K562 (cell line): Measurements from ENCODE around the gene GNGT2. TPM values are rescaled to one million over a fixed set of nuclear protein-coding genes. Genes with fewer than 3 reads are reported as not detected.

Experiments
- CREM ChIP-seq: IDR thresholded peaks from 2 replicates; pipeline ENCODE4 v1.6.1; 2014; ENCODE audit warnings: antibody characterized with exemption, low read depth
- ERF ChIP-seq: fragments of 450-650 bp; formaldehyde crosslinking; IDR thresholded peaks from 2 replicates; pipeline ENCODE4 v1.4.0; 2020; ENCODE audit warnings: mild to moderate bottlenecking, mixed read lengths
- FOXK2 ChIP-seq, 2 experiments: fragments of 450-650 bp; IDR thresholded peaks in 1 of 2; conservative IDR thresholded peaks in 1 of 2; 2 replicates each; pipeline ENCODE4 v1.6.1; 2016; ENCODE audit warnings: low read depth in 2 of 2, mild to moderate bottlenecking in 1 of 2
- HOXB6 ChIP-seq: fragments of 250-450 bp; sonication (Bioruptor Pico); IDR thresholded peaks from 2 replicates; pipeline ENCODE4 v1.5.1; 2022; ENCODE audit warnings: mild to moderate bottlenecking, borderline replicate concordance
- MYC ChIP-seq, 2 experiments: fragments of 250-450 bp in 1 of 2; sonication (Bioruptor Pico) in 1 of 2; IDR thresholded peaks; 2 replicates each; pipeline versions ENCODE4 v1.5.1 to v1.6.1; 2012 to 2021; ENCODE audit warnings: low read depth in 2 of 2, borderline replicate concordance in 1 of 2, improper control_type of control experiment in 1 of 2, low read length in 1 of 2, mild to moderate bottlenecking in 1 of 2, moderate library complexity in 1 of 2
- NR2C2 ChIP-seq, 2 experiments: fragments of 200-800 bp in 1 of 2; sonication (Bioruptor generic) in 1 of 2; sonication (generic) in 1 of 2; formaldehyde crosslinking in 1 of 2; IDR thresholded peaks; 2 replicates each; pipeline versions ENCODE4 v1.6.1 to v1.8.0; 2016 to 2022; ENCODE audit warnings: mild to moderate bottlenecking in 1 of 2, missing compliant biosample characterization in 1 of 2, missing genetic modification characterization in 1 of 2, missing genetic modification reagents in 1 of 2
- NR2F6 ChIP-seq: fragments of 450-650 bp; formaldehyde crosslinking; IDR thresholded peaks from 2 replicates; pipeline ENCODE4 v1.4.0; 2020; ENCODE audit warnings: mild to moderate bottlenecking
- SIN3A ChIP-seq, 2 experiments: fragments of 150-350 bp in 1 of 2; IDR thresholded peaks; 2 replicates each; pipeline ENCODE4 v1.6.1; 2011 to 2016; ENCODE audit warnings: borderline replicate concordance in 2 of 2, low read depth in 2 of 2, low read length in 2 of 2, mild to moderate bottlenecking in 2 of 2, moderate library complexity in 2 of 2; ENCODE audit not compliant: control insufficient read depth in 1 of 2
- YBX1 ChIP-seq: fragments of 450-650 bp; IDR thresholded peaks from 2 replicates; pipeline ENCODE4 v1.7.1; 2016; ENCODE audit warnings: mild to moderate bottlenecking
- polyA plus RNA-seq, 8 experiments: library from polyadenylated mRNA; depleted of rRNA in 4 of 8; stranded (reverse) in 5 of 8; unstranded in 3 of 8; fragments of >200 nt; fragmentation: Nextera tagmentation in 2 of 8; fragmentation: Illumina TruSeq in 1 of 8; extraction: Ambion mirVana in 2 of 8; extraction: Trizol in 1 of 8; gene quantifications; 2 replicates each; pipeline versions ENCODE4 v1.2.1 to v1.2.3, GENCODE V29; 2011 to 2014; ENCODE audit warnings: inconsistent platforms in 1 of 8, missing spikeins in 1 of 8
- total RNA-seq, 7 experiments: library from RNA; depleted of rRNA in 6 of 7; stranded (reverse); fragments of >200 nt in 6 of 7; fragmentation: Illumina TruSeq in 2 of 7; extraction: Trizol in 2 of 7; gene quantifications; 2 replicates each; pipeline versions ENCODE4 v1.2.1 to v1.2.3, GENCODE V29; 2011 to 2021; ENCODE audit warnings: low replicate concordance in 1 of 7
- TF ChIP-seq, protein P1 (sequence below): sonication (generic); formaldehyde crosslinking; IDR thresholded peaks from 2 replicates; pipeline ENCODE4 v1.8.0; 2023; ENCODE audit warnings: missing genetic modification reagents, mild to moderate bottlenecking, borderline replicate concordance
- TF ChIP-seq, protein P2 (sequence below), 2 experiments: fragments of 450-650 bp; conservative IDR thresholded peaks; 2 replicates each; pipeline ENCODE4 v1.6.1; 2017; ENCODE audit warnings: mild to moderate bottlenecking in 2 of 2, moderate library complexity in 2 of 2
- TF ChIP-seq, protein P3 (sequence below): fragments of 450-650 bp; IDR thresholded peaks from 2 replicates; pipeline ENCODE4 v1.6.1; 2016; ENCODE audit warnings: borderline replicate concordance
- TF ChIP-seq, protein P4 (sequence below): fragments of 450-650 bp; formaldehyde crosslinking; IDR thresholded peaks from 2 replicates; pipeline ENCODE4 v1.4.0; 2022; ENCODE audit warnings: mild to moderate bottlenecking, moderate library complexity

GNGT2 gene
- total and polyA plus RNA-seq, 9 of the 15 experiments (the other 6 are each of a cell fraction or from before 2014, with no cell fraction given) = not detected

DNA sequence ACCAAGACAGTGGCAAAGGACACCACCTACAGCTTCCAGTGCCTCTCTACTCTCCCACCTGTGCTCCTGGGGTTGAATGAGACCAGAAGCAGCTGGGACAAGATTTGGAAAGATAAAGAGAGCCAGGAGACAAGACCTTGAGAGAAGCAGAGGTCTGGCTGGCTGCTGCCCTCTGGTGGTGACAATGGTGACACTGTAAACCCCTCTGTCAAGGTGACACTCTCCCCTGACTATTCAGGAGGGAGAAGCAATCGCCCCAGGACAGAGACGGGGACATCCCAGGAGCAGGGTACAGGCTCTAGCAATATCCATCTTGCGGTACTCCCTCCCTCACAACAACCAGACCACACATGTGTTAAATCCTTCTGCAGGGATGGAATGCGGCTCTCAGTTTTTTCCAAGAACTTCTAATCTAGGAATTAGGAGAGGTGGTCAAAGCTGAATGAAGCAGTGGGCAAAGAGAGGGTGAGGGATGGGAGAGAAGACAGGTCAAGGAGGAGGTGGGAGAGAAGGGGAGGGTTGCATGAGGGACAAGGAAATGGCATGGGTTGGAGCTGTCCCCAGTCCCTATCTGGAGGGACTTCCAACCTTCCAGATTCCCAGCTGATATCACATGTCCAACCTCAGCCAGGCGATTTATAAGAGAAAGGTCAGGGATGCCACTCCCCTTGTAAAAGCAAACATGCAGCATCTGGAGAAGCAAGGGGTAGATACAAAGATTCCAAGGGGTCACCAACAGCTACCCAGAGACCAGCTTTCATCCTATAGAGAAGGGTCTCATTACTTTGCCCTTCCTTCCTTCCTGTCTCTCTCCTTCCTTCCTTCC lies 17.3 kb upstream of the GNGT2 start (continued):
- TF ChIP-seq, protein P1, sequence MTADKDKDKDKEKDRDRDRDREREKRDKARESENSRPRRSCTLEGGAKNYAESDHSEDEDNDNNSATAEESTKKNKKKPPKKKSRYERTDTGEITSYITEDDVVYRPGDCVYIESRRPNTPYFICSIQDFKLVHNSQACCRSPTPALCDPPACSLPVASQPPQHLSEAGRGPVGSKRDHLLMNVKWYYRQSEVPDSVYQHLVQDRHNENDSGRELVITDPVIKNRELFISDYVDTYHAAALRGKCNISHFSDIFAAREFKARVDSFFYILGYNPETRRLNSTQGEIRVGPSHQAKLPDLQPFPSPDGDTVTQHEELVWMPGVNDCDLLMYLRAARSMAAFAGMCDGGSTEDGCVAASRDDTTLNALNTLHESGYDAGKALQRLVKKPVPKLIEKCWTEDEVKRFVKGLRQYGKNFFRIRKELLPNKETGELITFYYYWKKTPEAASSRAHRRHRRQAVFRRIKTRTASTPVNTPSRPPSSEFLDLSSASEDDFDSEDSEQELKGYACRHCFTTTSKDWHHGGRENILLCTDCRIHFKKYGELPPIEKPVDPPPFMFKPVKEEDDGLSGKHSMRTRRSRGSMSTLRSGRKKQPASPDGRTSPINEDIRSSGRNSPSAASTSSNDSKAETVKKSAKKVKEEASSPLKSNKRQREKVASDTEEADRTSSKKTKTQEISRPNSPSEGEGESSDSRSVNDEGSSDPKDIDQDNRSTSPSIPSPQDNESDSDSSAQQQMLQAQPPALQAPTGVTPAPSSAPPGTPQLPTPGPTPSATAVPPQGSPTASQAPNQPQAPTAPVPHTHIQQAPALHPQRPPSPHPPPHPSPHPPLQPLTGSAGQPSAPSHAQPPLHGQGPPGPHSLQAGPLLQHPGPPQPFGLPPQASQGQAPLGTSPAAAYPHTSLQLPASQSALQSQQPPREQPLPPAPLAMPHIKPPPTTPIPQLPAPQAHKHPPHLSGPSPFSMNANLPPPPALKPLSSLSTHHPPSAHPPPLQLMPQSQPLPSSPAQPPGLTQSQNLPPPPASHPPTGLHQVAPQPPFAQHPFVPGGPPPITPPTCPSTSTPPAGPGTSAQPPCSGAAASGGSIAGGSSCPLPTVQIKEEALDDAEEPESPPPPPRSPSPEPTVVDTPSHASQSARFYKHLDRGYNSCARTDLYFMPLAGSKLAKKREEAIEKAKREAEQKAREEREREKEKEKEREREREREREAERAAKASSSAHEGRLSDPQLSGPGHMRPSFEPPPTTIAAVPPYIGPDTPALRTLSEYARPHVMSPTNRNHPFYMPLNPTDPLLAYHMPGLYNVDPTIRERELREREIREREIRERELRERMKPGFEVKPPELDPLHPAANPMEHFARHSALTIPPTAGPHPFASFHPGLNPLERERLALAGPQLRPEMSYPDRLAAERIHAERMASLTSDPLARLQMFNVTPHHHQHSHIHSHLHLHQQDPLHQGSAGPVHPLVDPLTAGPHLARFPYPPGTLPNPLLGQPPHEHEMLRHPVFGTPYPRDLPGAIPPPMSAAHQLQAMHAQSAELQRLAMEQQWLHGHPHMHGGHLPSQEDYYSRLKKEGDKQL = no peak
- TF ChIP-seq YBX1 = no peak
- no peak for TF ChIP-seq SIN3A (IDR thresholded peaks at IDR 0.05; ENCODE audit: borderline replicate concordance in 2 of 2, control insufficient read depth in 1 of 2, low read depth in 2 of 2, low read length in 2 of 2)
- TF ChIP-seq, protein P2, sequence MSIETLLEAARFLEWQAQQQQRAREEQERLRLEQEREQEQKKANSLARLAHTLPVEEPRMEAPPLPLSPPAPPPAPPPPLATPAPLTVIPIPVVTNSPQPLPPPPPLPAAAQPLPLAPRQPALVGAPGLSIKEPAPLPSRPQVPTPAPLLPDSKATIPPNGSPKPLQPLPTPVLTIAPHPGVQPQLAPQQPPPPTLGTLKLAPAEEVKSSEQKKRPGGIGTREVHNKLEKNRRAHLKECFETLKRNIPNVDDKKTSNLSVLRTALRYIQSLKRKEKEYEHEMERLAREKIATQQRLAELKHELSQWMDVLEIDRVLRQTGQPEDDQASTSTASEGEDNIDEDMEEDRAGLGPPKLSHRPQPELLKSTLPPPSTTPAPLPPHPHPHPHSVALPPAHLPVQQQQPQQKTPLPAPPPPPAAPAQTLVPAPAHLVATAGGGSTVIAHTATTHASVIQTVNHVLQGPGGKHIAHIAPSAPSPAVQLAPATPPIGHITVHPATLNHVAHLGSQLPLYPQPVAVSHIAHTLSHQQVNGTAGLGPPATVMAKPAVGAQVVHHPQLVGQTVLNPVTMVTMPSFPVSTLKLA (conservative IDR thresholded peaks at IDR 0.05) = no peak
- peak; percentile 24; the same call in 1 of the 2 replicates for TF ChIP-seq MYC (IDR thresholded peaks at IDR 0.05; ENCODE audit: low read depth, low read length)
- TF ChIP-seq MYC (CRISPR knock-in tag; IDR thresholded peaks at IDR 0.05; ENCODE audit: borderline replicate concordance, low read depth) = no peak
- no peak for TF ChIP-seq NR2F6 (CRISPR knock-in tag)
- TF ChIP-seq FOXK2 (conservative IDR thresholded peaks at IDR 0.05 in 1 of 2, IDR thresholded peaks at IDR 0.05 in 1 of 2; ENCODE audit: low read depth in 2 of 2) = no peak
- TF ChIP-seq, protein P3, sequence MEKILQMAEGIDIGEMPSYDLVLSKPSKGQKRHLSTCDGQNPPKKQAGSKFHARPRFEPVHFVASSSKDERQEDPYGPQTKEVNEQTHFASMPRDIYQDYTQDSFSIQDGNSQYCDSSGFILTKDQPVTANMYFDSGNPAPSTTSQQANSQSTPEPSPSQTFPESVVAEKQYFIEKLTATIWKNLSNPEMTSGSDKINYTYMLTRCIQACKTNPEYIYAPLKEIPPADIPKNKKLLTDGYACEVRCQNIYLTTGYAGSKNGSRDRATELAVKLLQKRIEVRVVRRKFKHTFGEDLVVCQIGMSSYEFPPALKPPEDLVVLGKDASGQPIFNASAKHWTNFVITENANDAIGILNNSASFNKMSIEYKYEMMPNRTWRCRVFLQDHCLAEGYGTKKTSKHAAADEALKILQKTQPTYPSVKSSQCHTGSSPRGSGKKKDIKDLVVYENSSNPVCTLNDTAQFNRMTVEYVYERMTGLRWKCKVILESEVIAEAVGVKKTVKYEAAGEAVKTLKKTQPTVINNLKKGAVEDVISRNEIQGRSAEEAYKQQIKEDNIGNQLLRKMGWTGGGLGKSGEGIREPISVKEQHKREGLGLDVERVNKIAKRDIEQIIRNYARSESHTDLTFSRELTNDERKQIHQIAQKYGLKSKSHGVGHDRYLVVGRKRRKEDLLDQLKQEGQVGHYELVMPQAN = no peak
- no peak for TF ChIP-seq NR2C2 (CRISPR knock-in tag; IDR thresholded peaks at IDR 0.05)
- TF ChIP-seq NR2C2 (tag; IDR thresholded peaks at IDR 0.05) = no peak
- TF ChIP-seq CREM = peak; percentile 46; the same call in 1 of the 2 replicates
- TF ChIP-seq ERF (CRISPR knock-in tag) = no peak
- TF ChIP-seq, protein P4, sequence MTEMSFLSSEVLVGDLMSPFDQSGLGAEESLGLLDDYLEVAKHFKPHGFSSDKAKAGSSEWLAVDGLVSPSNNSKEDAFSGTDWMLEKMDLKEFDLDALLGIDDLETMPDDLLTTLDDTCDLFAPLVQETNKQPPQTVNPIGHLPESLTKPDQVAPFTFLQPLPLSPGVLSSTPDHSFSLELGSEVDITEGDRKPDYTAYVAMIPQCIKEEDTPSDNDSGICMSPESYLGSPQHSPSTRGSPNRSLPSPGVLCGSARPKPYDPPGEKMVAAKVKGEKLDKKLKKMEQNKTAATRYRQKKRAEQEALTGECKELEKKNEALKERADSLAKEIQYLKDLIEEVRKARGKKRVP (CRISPR knock-in tag) = no peak
- TF ChIP-seq HOXB6 (CRISPR knock-in tag) = no peak
